Left ventricle myocardium inferior (tissue), 1 donor: Measurements from ENCODE around the gene FBXO9. TPM values are rescaled to one million over a fixed set of nuclear protein-coding genes. Genes with fewer than 3 reads are reported as not detected.

Experiments
- DNase-seq: peaks from one replicate; pipeline ENCODE4 v3.0.0-alpha.2; 2020
- H3K27ac ChIP-seq: fragments of 200-600 bp; replicated peaks from 2 replicates; pipeline ENCODE4 v1.8.0; 2021
- H3K27me3 ChIP-seq: fragments of 200-600 bp; 2 replicates; pipeline ENCODE4 v1.8.0; 2021; ENCODE audit warnings: low read depth
- H3K36me3 ChIP-seq: fragments of 200-600 bp; 2 replicates; pipeline ENCODE4 v1.8.0; 2021
- H3K4me1 ChIP-seq: fragments of 200-600 bp; 2 replicates; pipeline ENCODE4 v1.8.0; 2021
- H3K4me3 ChIP-seq: fragments of 200-600 bp; 2 replicates; pipeline ENCODE4 v1.8.0; 2021; ENCODE audit warnings: mild to moderate bottlenecking, moderate library complexity
- H3K9me3 ChIP-seq: fragments of 200-600 bp; replicated peaks from 2 replicates; pipeline ENCODE4 v1.8.0; 2021
- intact Hi-C: fragments of 100-400 bp; cut with micrococcal nuclease; formaldehyde crosslinking; loops from one replicate; pipeline ENCODE4 v1.11.0; 2022
- total RNA-seq: library from RNA; stranded (reverse); fragmentation: NEBNext Ultra II Directional; extraction: Animal tissue kit (Norgen Biotek cat#: 25700); gene quantifications from one replicate; pipeline ENCODE4 v1.2.1, GENCODE V29; 2021
- TF ChIP-seq, protein P1 (sequence below): fragments of 200-600 bp; IDR thresholded peaks from 2 replicates; pipeline ENCODE4 v1.8.0; 2021; ENCODE audit warnings: antibody characterized with exemption, mild to moderate bottlenecking, borderline replicate concordance
- donor health status: DM: no; HTN: yes; CAD: no; lungs with severe emphysema.

The FBXO9 gene
- total RNA-seq, 1 donor from 2014 or later = 56.4 TPM

DNA sequence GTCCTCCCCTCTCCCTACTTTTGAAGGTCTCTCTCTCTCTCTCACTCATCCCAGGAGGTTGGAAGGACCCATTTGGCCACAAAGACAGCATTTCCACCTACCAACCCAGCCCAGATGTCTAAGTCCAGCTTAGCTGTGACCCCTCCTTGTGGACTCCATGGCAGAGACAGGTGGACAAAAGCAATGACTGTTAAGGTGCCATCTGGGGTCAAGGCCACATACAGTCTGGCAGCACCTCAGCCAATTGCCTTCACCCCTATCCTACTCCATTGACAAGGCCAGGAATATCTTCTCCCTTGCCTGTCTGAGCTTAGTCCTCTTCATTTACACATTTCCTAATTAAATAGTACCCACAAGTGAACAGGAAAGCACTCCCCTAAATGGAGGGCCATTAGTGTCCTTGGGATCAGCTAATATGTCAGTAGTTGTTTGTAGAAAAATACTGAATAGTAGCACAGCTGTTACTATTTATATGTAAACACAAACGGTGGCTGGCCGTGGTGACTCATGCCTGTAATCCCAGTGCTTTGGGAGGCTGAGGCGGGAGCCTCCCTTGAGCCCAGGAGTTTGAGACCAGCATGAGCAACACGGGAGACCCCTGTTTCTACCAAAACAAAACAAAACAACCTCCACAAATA lies 54.7 kb downstream of the FBXO9 start:
- no peaks in the 10 kb centered on the region for H3K4me1 ChIP-seq
- no peak for DNase-seq
- no peaks in the 10 kb centered on the region for H3K36me3 ChIP-seq
- peaks cover 6% of the 10 kb centered on the region for H3K9me3 ChIP-seq
- peaks cover 2% of the 10 kb centered on the region for H3K27me3 ChIP-seq
- H3K4me3 ChIP-seq = no peak overlapping the region
- intact Hi-C loops = no loop called here
- H3K27ac ChIP-seq = no peak overlapping the region
- TF ChIP-seq, protein P1, sequence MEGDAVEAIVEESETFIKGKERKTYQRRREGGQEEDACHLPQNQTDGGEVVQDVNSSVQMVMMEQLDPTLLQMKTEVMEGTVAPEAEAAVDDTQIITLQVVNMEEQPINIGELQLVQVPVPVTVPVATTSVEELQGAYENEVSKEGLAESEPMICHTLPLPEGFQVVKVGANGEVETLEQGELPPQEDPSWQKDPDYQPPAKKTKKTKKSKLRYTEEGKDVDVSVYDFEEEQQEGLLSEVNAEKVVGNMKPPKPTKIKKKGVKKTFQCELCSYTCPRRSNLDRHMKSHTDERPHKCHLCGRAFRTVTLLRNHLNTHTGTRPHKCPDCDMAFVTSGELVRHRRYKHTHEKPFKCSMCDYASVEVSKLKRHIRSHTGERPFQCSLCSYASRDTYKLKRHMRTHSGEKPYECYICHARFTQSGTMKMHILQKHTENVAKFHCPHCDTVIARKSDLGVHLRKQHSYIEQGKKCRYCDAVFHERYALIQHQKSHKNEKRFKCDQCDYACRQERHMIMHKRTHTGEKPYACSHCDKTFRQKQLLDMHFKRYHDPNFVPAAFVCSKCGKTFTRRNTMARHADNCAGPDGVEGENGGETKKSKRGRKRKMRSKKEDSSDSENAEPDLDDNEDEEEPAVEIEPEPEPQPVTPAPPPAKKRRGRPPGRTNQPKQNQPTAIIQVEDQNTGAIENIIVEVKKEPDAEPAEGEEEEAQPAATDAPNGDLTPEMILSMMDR = no peak

DNA sequence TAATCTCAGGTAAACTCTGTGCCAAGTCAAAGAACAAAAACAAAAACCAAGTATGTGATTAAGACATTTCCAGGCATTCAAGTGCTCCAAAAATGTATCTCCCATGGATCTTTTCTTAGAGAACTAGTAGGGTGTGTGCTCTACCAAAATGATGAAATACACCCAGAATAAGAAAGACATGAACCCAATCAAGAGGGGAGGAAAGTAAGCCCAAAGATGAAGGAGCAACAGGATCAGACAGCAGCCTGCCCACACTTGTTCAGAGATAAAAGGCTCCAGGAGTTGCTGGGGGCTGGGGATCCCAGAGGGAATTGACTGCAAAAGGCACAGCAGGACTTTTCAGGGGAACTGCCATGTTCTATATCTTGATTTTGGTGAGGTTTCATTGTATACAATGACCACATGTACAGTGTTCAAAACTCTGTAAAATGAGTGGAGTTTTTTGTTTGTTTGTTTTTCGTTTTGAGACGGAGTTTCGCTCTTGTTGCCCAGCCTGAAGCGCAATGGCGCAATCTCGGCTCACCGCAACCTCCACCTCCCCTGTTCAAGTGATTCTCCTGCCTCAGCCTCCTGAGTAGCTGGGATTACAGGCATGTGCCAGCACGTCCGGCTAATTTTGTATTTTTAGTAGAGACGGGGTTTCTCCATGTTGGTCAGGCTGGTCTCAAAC lies 59.1 kb downstream of the FBXO9 start:
- Histone ChIP-seq H3K36me3 (no peaks in the 10 kb centered on the region), H3K9me3 (no peaks in the 10 kb centered on the region), H3K4me1 (no peaks in the 10 kb centered on the region), H3K27ac (no peak overlapping the region), H3K4me3 (no peak overlapping the region), H3K27me3 (peaks cover 26% of the 10 kb centered on the region)
- intact Hi-C loops = no loop called here
- DNase-seq = no peak
- TF ChIP-seq, protein P1 = no peak

DNA sequence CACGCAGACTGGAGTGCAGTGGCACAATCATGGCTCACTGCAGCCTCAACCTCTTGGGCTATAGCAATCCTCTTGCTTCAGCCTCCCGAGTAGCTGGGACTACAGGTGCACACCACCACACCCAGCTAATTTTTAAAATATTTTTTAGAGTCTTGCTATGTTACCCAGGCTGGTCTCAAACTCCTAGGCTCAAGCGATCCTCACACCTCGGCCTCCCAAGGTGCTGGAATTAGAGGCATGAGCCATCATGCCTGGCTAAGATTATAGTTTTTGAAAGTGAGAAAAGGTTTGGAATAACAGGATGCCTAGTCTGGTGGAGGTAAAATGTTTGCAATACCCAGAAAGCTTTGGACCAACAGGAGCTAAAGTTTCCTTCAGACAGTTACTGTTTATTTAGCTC lies 60.1 kb downstream of the FBXO9 start:
- H3K27me3 ChIP-seq = peaks cover 32% of the 10 kb centered on the region
- no peaks in the 10 kb centered on the region for H3K36me3 ChIP-seq
- no peak overlapping the region for H3K27ac ChIP-seq
- intact Hi-C loops = no loop called here
- DNase-seq = no peak
- TF ChIP-seq, protein P1 = no peak
- H3K4me1 ChIP-seq = no peaks in the 10 kb centered on the region
- no peak overlapping the region for H3K4me3 ChIP-seq
- no peaks in the 10 kb centered on the region for H3K9me3 ChIP-seq

DNA sequence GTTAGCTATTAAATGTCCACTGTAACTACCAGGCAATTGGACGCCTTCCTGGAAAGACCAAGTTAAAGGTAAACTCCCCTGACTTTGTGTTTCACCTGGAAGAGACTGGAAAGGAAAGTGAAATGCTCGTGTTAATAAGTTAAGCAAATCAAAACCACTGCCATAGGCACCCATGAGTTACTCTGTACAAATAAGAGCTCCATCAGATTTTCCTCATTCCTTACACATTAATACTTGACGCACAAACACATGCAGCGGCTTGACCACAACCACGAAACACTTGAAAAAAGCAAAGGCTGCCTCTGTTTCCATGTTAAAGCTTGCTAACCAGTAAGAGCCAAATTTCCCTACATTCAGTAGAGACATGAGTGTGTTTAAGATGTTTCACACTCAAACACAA lies 63.6 kb downstream of the FBXO9 start:
- Histone ChIP-seq H3K4me3 (no peak overlapping the region), H3K27me3 (peaks cover 56% of the 10 kb centered on the region), H3K27ac (no peak overlapping the region), H3K9me3 (no peaks in the 10 kb centered on the region), H3K4me1 (no peaks in the 10 kb centered on the region), H3K36me3 (no peaks in the 10 kb centered on the region)
- TF ChIP-seq, protein P1 = no peak
- intact Hi-C loops = no loop called here
- DNase-seq = no peak

DNA sequence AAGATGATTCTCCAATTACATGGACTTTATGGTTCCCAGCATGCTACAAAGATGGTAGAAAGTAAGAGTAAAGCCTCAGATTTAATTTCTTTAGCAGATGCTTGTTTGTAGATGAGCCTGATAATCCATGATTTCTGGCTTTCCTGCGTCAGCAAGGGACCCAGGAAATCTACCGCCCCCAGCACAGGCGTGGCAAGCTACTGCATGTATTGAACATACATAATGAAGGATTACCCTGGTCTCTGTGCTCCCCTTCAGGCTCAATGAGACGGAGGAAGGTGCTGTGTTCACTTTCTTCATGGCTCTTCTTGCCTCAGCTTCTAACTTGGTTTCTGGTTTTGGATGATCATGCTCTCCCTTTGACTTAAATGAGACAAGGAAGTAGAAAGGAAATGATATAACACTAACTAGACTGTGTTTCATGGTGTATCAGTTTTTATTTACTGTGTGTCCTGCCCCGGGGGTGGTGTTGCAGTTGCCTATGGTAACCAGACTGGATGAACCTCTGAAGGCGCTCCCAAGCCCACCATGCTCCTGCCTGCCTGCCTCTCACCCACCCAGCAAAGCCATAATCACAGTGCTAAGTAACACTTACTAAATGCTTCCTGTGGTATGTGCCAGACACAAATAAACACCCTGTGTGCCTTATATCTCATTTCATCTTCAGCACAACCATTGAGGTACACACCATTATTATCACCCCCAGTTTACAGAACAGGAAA lies 65.5 kb downstream of the FBXO9 start:
- DNase-seq = no peak
- TF ChIP-seq, protein P1 = no peak
- Histone ChIP-seq H3K27ac (no peak overlapping the region), H3K4me1 (no peaks in the 10 kb centered on the region), H3K27me3 (peaks cover 52% of the 10 kb centered on the region), H3K4me3 (no peak overlapping the region), H3K9me3 (no peaks in the 10 kb centered on the region), H3K36me3 (no peaks in the 10 kb centered on the region)
- intact Hi-C loops = no loop called here
